Measurements from ENCODE around the gene OGDH.

DNA sequence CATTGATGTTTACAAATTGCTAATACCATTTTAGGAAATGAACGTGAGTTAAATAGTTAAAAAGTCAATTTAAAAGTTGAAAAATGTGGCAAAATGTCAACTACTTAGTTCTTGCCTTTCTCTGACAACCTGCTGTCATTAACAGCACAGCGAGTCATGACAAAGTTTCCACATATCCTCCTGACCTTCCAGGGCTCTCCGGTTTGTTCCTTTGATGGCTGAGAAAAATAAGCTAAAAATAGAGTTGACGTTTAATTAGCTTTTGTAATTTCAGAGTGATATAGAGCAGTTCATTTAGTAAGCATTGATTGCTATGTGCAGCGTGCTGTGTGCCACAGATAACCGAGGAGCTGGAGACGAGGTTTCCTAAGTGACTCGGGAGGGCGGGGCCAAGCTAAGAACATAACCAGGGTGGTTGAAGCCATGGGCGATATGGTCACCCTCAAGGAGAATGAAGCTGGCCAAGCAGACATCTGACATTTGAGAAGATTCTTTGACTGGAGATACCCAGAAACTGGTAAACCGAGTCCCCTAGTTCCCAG lies 47.9 kb downstream of the OGDH start:
- TF ChIP-seq EZH2 (optimal IDR thresholded peaks at IDR 0.05; ENCODE audit: low read depth, low read length) (no peak), EZH2phosphoT487 (IDR thresholded peaks at IDR 0.05; ENCODE audit: low read length) (no peak)
- TF ChIP-seq, protein P1, sequence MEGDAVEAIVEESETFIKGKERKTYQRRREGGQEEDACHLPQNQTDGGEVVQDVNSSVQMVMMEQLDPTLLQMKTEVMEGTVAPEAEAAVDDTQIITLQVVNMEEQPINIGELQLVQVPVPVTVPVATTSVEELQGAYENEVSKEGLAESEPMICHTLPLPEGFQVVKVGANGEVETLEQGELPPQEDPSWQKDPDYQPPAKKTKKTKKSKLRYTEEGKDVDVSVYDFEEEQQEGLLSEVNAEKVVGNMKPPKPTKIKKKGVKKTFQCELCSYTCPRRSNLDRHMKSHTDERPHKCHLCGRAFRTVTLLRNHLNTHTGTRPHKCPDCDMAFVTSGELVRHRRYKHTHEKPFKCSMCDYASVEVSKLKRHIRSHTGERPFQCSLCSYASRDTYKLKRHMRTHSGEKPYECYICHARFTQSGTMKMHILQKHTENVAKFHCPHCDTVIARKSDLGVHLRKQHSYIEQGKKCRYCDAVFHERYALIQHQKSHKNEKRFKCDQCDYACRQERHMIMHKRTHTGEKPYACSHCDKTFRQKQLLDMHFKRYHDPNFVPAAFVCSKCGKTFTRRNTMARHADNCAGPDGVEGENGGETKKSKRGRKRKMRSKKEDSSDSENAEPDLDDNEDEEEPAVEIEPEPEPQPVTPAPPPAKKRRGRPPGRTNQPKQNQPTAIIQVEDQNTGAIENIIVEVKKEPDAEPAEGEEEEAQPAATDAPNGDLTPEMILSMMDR (IDR thresholded peaks at IDR 0.05; ENCODE audit: low read length): no peak
